ENCODE results near the gene MAP3K21. TPM values are rescaled to one million over a fixed set of nuclear protein-coding genes. Genes with fewer than 3 reads are reported as not detected.

MAP3K21 gene
- total and polyA plus RNA-seq, 9 of the 15 experiments (the other 6 are each of a cell fraction or from before 2014, with no cell fraction given): 0.23 to 0.86 (median 0.49) TPM

DNA sequence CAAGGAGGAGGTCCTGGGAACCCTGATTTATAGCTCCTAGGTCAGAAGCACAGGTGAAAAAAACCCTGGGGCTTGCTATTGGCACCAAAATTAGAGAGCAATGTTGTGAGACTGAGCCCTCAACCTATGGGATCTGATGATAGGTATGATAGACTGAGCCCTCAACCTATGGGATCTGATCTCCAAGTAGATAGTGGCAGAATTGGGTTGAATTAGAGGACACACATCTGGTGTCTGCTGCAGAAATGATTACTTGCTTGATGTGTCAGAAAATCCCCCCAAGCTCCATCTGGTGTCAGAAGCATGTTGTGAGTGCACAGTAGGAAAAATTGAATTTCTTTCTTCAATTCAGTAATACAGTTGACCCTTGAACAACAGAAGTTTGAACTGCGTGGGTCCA is 62.4 kb downstream of the MAP3K21 start:
- H3K9ac ChIP-seq (ENCODE audit: insufficient read depth in 1 of 2, low read depth in 2 of 2, low read length in 2 of 2): no peak overlapping the region
- no peaks in the 10 kb centered on the region for H3K27me3 ChIP-seq (ENCODE audit: control insufficient read depth in 2 of 2, insufficient read depth in 2 of 2, low read length in 2 of 2)
- no peak overlapping the region for H2AFZ ChIP-seq (ENCODE audit: low read depth, low read length)
- H3K4me1 ChIP-seq (replicated peaks in 1 of 2; ENCODE audit: control insufficient read depth in 2 of 2, insufficient read depth in 2 of 2, low read length in 2 of 2): no peaks in the 10 kb centered on the region; a peak in 1 of 5 replicates
- in situ Hi-C loops (cut with MboI): loop anchor here (25.0 kb wide), 1 partner anchor 672 kb away; no protein-coding TSS in a partner anchor
- 0% methylated on average over 1 of the region's 1 CpG for WGBS (ENCODE audit: insufficient coverage, low coverage, missing lambda C conversion rate)
- ChIA-PET CTCF (ENCODE audit: low intra/inter-chr PET ratio) (no interaction called here), POLR2A (interaction anchor here (1.5 kb wide), 1 partner anchor 9 kb away, joined by 3 read pairs; no protein-coding TSS in a partner anchor)
- H3K4me2 ChIP-seq (ENCODE audit: insufficient read depth, low read length): no peak overlapping the region
- intact Hi-C loops (cut with micrococcal nuclease): loop anchor here (10.0 kb wide), 1 partner anchor 925 kb away; no protein-coding TSS in a partner anchor
- ATAC-seq: no peak
- H3K27ac ChIP-seq (ENCODE audit: extremely low read depth, low read depth, low read length): no peak overlapping the region
- BruUV-seq (replicated peaks): no TSS peak
- H3K4me3 ChIP-seq: no peak overlapping the region
- no peak for FAIRE-seq
- no peaks in the 10 kb centered on the region for H3K36me3 ChIP-seq (ENCODE audit: control insufficient read depth, insufficient read depth, low read length)
- H3K79me2 ChIP-seq (ENCODE audit: control insufficient read depth, insufficient read depth, low read length): no peaks in the 10 kb centered on the region
- no peaks in the 10 kb centered on the region for H4K20me1 ChIP-seq (replicated peaks; ENCODE audit: control insufficient read depth, insufficient read depth, low read length)
- no peak for DNase-seq (ENCODE audit: extremely low read depth in 1 of 4, low spot score in 3 of 4)
- H3K9me1 ChIP-seq (ENCODE audit: control insufficient read depth, insufficient read depth, low read length): no peaks in the 10 kb centered on the region
- H3K9me3 ChIP-seq (replicated peaks; ENCODE audit: control insufficient read depth, insufficient read depth, low read depth, low read length): no peaks in the 10 kb centered on the region
- TF ChIP-seq, protein P1, sequence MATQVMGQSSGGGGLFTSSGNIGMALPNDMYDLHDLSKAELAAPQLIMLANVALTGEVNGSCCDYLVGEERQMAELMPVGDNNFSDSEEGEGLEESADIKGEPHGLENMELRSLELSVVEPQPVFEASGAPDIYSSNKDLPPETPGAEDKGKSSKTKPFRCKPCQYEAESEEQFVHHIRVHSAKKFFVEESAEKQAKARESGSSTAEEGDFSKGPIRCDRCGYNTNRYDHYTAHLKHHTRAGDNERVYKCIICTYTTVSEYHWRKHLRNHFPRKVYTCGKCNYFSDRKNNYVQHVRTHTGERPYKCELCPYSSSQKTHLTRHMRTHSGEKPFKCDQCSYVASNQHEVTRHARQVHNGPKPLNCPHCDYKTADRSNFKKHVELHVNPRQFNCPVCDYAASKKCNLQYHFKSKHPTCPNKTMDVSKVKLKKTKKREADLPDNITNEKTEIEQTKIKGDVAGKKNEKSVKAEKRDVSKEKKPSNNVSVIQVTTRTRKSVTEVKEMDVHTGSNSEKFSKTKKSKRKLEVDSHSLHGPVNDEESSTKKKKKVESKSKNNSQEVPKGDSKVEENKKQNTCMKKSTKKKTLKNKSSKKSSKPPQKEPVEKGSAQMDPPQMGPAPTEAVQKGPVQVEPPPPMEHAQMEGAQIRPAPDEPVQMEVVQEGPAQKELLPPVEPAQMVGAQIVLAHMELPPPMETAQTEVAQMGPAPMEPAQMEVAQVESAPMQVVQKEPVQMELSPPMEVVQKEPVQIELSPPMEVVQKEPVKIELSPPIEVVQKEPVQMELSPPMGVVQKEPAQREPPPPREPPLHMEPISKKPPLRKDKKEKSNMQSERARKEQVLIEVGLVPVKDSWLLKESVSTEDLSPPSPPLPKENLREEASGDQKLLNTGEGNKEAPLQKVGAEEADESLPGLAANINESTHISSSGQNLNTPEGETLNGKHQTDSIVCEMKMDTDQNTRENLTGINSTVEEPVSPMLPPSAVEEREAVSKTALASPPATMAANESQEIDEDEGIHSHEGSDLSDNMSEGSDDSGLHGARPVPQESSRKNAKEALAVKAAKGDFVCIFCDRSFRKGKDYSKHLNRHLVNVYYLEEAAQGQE (IDR thresholded peaks at IDR 0.05; ENCODE audit: borderline replicate concordance): no peak
- TF ChIP-seq, protein P1 (CRISPR knock-in tag; IDR thresholded peaks at IDR 0.05; ENCODE audit: low read depth): no peak
- TF ChIP-seq KAT2B (IDR thresholded peaks at IDR 0.05; ENCODE audit: low read depth, low read length) (no peak), GATAD2B (IDR thresholded peaks at IDR 0.05; ENCODE audit: borderline replicate concordance) (no peak), DDX20 (tag; IDR thresholded peaks at IDR 0.05; ENCODE audit: low read depth) (no peak)
- TF ChIP-seq, protein P2, sequence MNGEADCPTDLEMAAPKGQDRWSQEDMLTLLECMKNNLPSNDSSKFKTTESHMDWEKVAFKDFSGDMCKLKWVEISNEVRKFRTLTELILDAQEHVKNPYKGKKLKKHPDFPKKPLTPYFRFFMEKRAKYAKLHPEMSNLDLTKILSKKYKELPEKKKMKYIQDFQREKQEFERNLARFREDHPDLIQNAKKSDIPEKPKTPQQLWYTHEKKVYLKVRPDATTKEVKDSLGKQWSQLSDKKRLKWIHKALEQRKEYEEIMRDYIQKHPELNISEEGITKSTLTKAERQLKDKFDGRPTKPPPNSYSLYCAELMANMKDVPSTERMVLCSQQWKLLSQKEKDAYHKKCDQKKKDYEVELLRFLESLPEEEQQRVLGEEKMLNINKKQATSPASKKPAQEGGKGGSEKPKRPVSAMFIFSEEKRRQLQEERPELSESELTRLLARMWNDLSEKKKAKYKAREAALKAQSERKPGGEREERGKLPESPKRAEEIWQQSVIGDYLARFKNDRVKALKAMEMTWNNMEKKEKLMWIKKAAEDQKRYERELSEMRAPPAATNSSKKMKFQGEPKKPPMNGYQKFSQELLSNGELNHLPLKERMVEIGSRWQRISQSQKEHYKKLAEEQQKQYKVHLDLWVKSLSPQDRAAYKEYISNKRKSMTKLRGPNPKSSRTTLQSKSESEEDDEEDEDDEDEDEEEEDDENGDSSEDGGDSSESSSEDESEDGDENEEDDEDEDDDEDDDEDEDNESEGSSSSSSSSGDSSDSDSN (IDR thresholded peaks at IDR 0.05; ENCODE audit: borderline replicate concordance in 1 of 2, low read depth in 2 of 2, low read length in 2 of 2): no peak
